Right lobe of liver (tissue), 6 donors: ENCODE results near the gene RBM10. TPM values are rescaled to one million over a fixed set of nuclear protein-coding genes. Genes with fewer than 3 reads are reported as not detected.

Experiments used
- ATAC-seq, 4 donors: fragments of 200-7000 bp; cut with Tn5 transposase; one replicate each; pipeline ENCODE4 v1.9.1; 2020; ENCODE audit warnings: mild to moderate bottlenecking in 4 of 4, moderate library complexity in 4 of 4
- DNase-seq, 3 donors: peaks; one replicate each; pipeline ENCODE4 v3.0.0-alpha.2; 2020
- H3K27ac ChIP-seq, 3 donors: fragments of 200-600 bp; one replicate each; pipeline ENCODE4 v1.8.0; 2022
- H3K27me3 ChIP-seq, 2 donors: fragments of 200-600 bp; one replicate each; pipeline ENCODE4 v1.8.0; 2022
- H3K36me3 ChIP-seq, 4 donors: fragments of 200-600 bp; sonication (generic) in 1 of 4; one replicate each; pipeline versions ENCODE4 v1.5.1 to v1.8.0; 2017 to 2022; ENCODE audit warnings: control low read depth in 1 of 4
- H3K4me1 ChIP-seq, 4 donors: fragments of 200-600 bp; sonication (generic) in 1 of 4; one replicate each; pipeline versions ENCODE4 v1.5.1 to v1.8.0; 2017 to 2022; ENCODE audit warnings: control low read depth in 1 of 4
- H3K4me3 ChIP-seq, 3 donors: fragments of 200-600 bp; one replicate each; pipeline ENCODE4 v1.8.0; 2022
- H3K9me3 ChIP-seq, 4 donors: fragments of 200-600 bp; sonication (generic) in 1 of 4; one replicate each; pipeline versions ENCODE4 v1.5.1 to v1.8.0; 2017 to 2022; ENCODE audit warnings: control low read depth in 1 of 4
- POLR2A ChIP-seq: fragments of 450-650 bp; IDR thresholded peaks from one replicate; pipeline ENCODE4 v1.6.1; 2017; ENCODE audit warnings: antibody characterized with exemption, mild to moderate bottlenecking
- WGBS: methylation state at CpG from one replicate; pipeline ENCODE4 v1.1.6; 2018; ENCODE audit warnings: low coverage, low lambda C conversion rate; ENCODE audit not compliant: insufficient coverage; ENCODE audit errors: missing lambda C conversion rate; 5-methylcytosine and 5-hydroxymethylcytosine counted together
- intact Hi-C, 2 donors: fragments of 100-400 bp; cut with DNase I; formaldehyde crosslinking; loops; one replicate each; pipeline versions ENCODE4 v1.11.2 to v1.14.1; 2022
- small RNA-seq, 2 experiments: library from RNA; depleted of rRNA; stranded (forward); fragments of <200 nt; gene quantifications; one replicate each; pipeline ENCODE3, GENCODE V24; 2016
- total RNA-seq, 6 experiments: library from RNA; depleted of rRNA in 2 of 6; stranded (reverse); fragments of >200 nt in 2 of 6; fragmentation: NEBNext Ultra II Directional in 3 of 6; extraction: Animal tissue kit (Norgen Biotek cat#: 25700) in 3 of 6; gene quantifications; one replicate each; pipeline versions ENCODE4 v1.1.0 to v1.2.4, GENCODE V29; 2016 to 2023
- TF ChIP-seq, protein P1 (sequence below), 4 donors: fragments of 200-600 bp in 3 of 4; fragments of 450-650 bp in 1 of 4; IDR thresholded peaks; one replicate each; pipeline versions ENCODE4 v1.5.1 to v1.8.0; 2016 to 2022; ENCODE audit warnings: antibody characterized with exemption in 4 of 4, mild to moderate bottlenecking in 2 of 4
- donor health status: DM: no; HTN: yes; CAD: no.
- donor health status: DM: no; HTN: no; CAD: no.
- donor health status: DM: no; HTN: no; CAD: no.
- donor health status: DM: no; HTN: yes; CAD: no.
- donor health status: DM: no; HTN: yes; CAD: no.

The RBM10 gene
- total RNA-seq, 6 experiments from 2014 or later, result 12.5 to 20.8 (median 15.2) TPM

DNA sequence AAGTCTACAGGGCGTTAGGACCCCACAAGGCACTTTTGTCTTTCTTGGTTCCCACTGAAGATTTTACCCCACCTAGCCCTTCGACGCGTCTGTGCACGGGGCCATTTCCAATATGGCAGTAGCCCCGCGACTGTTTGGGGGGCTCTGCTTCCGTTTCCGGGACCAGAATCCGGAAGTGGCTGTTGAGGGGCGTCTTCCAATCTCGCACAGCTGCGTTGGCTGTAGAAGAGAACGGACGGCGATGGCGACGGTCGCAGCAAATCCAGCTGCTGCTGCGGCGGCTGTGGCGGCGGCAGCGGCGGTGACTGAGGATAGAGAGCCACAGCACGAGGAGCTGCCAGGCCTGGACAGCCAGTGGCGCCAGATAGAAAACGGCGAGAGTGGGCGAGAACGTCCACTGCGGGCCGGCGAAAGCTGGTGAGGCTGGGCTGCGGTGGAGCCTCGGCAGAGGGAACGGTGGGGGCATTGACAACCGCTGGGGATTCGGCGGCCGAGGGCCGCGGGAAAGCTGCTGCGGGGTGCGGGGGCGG, 87.8 kb downstream of the RBM10 start, which contains the start of gene USP11:
Gene USP11, plus strand, starts transcription at position 207 of the 530 bp plus-strand sequence. Its CDS starts 35 bp downstream, at position 242.
- 24% methylated on average over 33 of the region's 46 CpGs for WGBS
- TF ChIP-seq POLR2A, result peak; percentile 64
- TF ChIP-seq, protein P1, sequence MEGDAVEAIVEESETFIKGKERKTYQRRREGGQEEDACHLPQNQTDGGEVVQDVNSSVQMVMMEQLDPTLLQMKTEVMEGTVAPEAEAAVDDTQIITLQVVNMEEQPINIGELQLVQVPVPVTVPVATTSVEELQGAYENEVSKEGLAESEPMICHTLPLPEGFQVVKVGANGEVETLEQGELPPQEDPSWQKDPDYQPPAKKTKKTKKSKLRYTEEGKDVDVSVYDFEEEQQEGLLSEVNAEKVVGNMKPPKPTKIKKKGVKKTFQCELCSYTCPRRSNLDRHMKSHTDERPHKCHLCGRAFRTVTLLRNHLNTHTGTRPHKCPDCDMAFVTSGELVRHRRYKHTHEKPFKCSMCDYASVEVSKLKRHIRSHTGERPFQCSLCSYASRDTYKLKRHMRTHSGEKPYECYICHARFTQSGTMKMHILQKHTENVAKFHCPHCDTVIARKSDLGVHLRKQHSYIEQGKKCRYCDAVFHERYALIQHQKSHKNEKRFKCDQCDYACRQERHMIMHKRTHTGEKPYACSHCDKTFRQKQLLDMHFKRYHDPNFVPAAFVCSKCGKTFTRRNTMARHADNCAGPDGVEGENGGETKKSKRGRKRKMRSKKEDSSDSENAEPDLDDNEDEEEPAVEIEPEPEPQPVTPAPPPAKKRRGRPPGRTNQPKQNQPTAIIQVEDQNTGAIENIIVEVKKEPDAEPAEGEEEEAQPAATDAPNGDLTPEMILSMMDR (IDR thresholded peaks at IDR 0.05), result no peak
- intact Hi-C loops, result no loop called here
- DNase-seq (no peak), ATAC-seq (no peak)
- Histone ChIP-seq H3K27me3 (no peaks in the 10 kb centered on the region), H3K36me3 (peaks cover 0 to 8% (median 0%) of the 10 kb centered on the region in 4 donors), H3K27ac (peak within 1 kb of the TSS; percentile 77 to 97 (median 92)), H3K9me3 (no peaks in the 10 kb centered on the region), H3K4me3 (peak within 1 kb of the TSS; percentile 33 to 60 (median 48)), H3K4me1 (no peaks in the 10 kb centered on the region)

DNA sequence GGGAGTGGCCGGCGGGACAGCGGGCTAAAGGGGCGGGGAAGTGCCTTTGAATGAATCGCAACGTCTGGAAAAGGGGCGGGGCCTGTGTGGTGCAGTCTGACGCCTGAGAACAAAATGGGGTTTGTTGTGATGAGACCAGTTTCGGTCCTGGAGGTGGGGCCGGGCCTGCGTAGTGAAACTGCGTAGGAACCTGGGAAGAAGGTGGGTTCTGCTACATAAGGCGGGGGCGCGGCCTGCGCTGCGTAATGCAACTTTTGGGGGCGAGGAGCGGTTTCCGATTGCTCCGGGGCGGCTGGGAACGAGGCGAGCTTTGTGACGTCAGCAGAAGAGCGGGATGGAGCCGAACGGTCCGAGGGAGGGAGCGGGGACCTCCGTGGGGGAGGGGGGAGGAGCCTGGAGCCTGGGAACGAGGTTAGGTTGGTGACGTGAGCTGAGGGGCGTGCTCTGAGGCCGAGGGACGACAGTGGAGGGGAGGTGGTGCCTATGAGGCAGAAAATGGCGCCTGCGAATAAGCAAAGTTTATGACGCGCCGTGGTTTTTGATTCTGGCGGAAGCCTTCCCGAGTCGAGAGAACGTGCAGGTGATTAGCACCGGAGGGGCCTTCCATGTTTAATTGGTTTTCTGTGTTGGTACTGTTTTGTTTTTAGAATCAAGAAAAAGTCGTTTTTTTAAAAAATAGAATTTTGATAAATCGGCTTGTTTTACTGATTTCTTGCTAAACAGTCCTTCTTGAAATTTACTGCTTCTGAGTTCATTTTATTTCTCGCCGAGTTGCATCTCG, 88.5 kb downstream of the RBM10 start:
- intact Hi-C loops, result no loop called here
- Histone ChIP-seq H3K4me1 (no peaks in the 10 kb centered on the region), H3K9me3 (no peaks in the 10 kb centered on the region), H3K4me3 (peak overlapping the region; percentile 33 to 60 (median 48)), H3K36me3 (peaks cover 0 to 4% (median 0%) of the 10 kb centered on the region in 4 donors), H3K27ac (peak overlapping the region; percentile 77 to 97 (median 92)), H3K27me3 (no peaks in the 10 kb centered on the region)
- TF ChIP-seq POLR2A, result peak; percentile 56
- TF ChIP-seq, protein P1 (IDR thresholded peaks at IDR 0.05), result no peak
- WGBS, result 28% methylated on average over 29 of the region's 51 CpGs
- ATAC-seq, result peak; percentile 89 to 96 (median 94)
- DNase-seq, result peak; percentile 93 to 95 (median 94)

DNA sequence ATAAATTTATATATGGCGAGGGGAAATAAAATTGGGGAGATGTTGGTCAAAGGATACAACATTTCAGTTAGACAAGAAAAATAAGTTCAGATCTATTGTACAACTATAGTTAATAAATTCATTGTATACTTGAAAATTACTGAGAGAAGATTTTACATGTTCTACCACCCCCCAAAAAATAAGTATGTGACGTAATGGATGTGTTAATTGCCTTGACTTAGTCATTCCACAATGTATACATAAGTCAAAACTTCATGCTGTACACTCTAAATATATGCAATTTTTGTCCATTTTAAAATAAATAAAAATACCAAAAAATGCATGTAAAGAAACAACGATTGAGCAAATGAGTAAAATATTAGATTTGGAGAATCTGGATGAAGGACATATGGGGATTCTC, 89.6 kb downstream of the RBM10 start:
- ATAC-seq, result no peak
- 52% methylated on average over 3 of the region's 3 CpGs for WGBS
- TF ChIP-seq POLR2A, result no peak
- TF ChIP-seq, protein P1 (IDR thresholded peaks at IDR 0.05), result no peak
- H3K27me3 ChIP-seq, result no peaks in the 10 kb centered on the region
- DNase-seq, result no peak
- H3K4me1 ChIP-seq, result no peaks in the 10 kb centered on the region
- peak overlapping the region in 2 of 3 donors; percentile 92 to 97 for H3K27ac ChIP-seq
- H3K36me3 ChIP-seq, result no peaks in the 10 kb centered on the region
- intact Hi-C loops, result no loop called here
- peak overlapping the region in 2 of 3 donors; percentile 48 to 60 for H3K4me3 ChIP-seq
- no peaks in the 10 kb centered on the region for H3K9me3 ChIP-seq

DNA sequence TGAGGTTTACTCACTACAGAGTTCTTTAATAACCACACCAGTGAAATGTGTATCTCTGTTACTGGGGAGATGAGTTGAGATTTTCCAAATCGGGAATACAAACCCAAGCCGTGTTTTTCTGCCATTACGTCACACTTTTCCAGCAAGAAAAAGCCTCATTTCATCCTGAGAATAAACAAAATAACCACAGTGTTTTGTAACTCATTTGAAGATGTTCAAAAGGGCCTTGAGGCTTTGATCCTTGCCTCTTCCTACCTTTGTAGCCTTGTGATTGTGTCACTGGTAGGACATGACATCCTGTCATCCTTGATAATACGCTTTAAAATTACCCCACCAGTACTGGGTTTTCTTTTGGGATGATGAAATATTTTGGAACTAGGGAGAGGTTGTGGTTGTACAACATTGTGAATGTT, 90.7 kb downstream of the RBM10 start:
- Histone ChIP-seq H3K9me3 (no peaks in the 10 kb centered on the region), H3K27me3 (no peaks in the 10 kb centered on the region), H3K27ac (no peak overlapping the region), H3K36me3 (no peaks in the 10 kb centered on the region), H3K4me3 (no peak overlapping the region), H3K4me1 (no peaks in the 10 kb centered on the region)
- DNase-seq (no peak), ATAC-seq (no peak)
- TF ChIP-seq, protein P1 (IDR thresholded peaks at IDR 0.05), result no peak
- TF ChIP-seq POLR2A, result no peak
- 71% methylated on average over 4 of the region's 4 CpGs for WGBS
- intact Hi-C loops, result no loop called here

Small RNA genes lying within 50 kb of the gene (small RNA-seq; reads per million reads assigned to genes)
- 0 to 0.13 reads per million in 2 experiments for gene RNU12-2P

Other genes with a start within 250 kb of the RBM10 start
- 10 to 100 TPM in 2 of 6 experiments, 1 to 10 TPM in 4; 6.5 to 10.1 (median 9.1) TPM for gene JADE3, start 232.8 kb upstream of the RBM10 start, total RNA-seq
- 100 to 1,000 TPM in 4 of 6 experiments, 10 to 100 TPM in 2; 44.6 to 292 (median 130) TPM for gene RGN, start 66.8 kb upstream of the RBM10 start, total RNA-seq
- 10 to 100 TPM; 37.8 to 64.0 (median 50.7) TPM for gene NDUFB11, start 519 bp upstream of the RBM10 start, total RNA-seq
- 100 to 1,000 TPM in 4 of 6 experiments, 10 to 100 TPM in 2; 85.1 to 120 (median 107) TPM for gene UBA1, start 48.6 kb downstream of the RBM10 start, total RNA-seq
- 10 to 100 TPM; 14.6 to 37.4 (median 29.5) TPM for gene CDK16, start 73.5 kb downstream of the RBM10 start, total RNA-seq
- 10 to 100 TPM in 3 of 6 experiments, 1 to 10 TPM in 3; 7.1 to 14.7 (median 11.4) TPM for gene USP11, start 87.8 kb downstream of the RBM10 start, total RNA-seq
- gene ZNF157, start 225.4 kb downstream of the RBM10 start, total RNA-seq, result not detected